Neural cell (in vitro differentiated cells): ENCODE results near the gene LCN10. TPM values are rescaled to one million over a fixed set of nuclear protein-coding genes. Genes with fewer than 3 reads are reported as not detected.

Source experiments
- H2AFZ ChIP-seq: fragments of 200-600, 300-800 bp; sonication (generic), shearing (Covaris generic); 2 replicates; pipeline ENCODE4 v1.6.0; 2014; ENCODE audit warnings: low read depth, mild to moderate bottlenecking, antibody characterized with exemption, low read length, moderate library complexity
- H3F3A ChIP-seq: fragments of 200-600 bp; shearing (Covaris generic); 2 replicates; pipeline ENCODE4 v1.6.1; 2016; ENCODE audit warnings: mild to moderate bottlenecking, moderate library complexity, mixed read lengths, antibody characterized with exemption, low read length; ENCODE audit not compliant: insufficient read depth, poor library complexity, severe bottlenecking
- H3K27ac ChIP-seq: fragments of 200-600, 300-800 bp; sonication (generic), shearing (Covaris generic); 2 replicates; pipeline ENCODE4 v1.5.1; 2014; ENCODE audit warnings: mild to moderate bottlenecking, low read length, moderate library complexity
- H3K27me3 ChIP-seq: fragments of 300-800, 200-600 bp; sonication (generic), shearing (Covaris generic); 2 replicates; pipeline ENCODE4 v1.6.0; 2014; ENCODE audit warnings: mild to moderate bottlenecking, low read depth, low read length, moderate library complexity; ENCODE audit not compliant: insufficient read depth
- H3K36me3 ChIP-seq: fragments of 300-800, 200-600 bp; sonication (generic), shearing (Covaris generic); 2 replicates; pipeline ENCODE4 v1.5.1; 2014; ENCODE audit warnings: mild to moderate bottlenecking, antibody characterized with exemption, low read length, moderate library complexity; ENCODE audit not compliant: insufficient read depth
- H3K4me2 ChIP-seq: fragments of 300-800, 200-600 bp; sonication (generic), shearing (Covaris generic); 2 replicates; pipeline ENCODE4 v1.6.0; 2014; ENCODE audit warnings: mild to moderate bottlenecking, low read length
- H3K4me3 ChIP-seq: fragments of 300-800, 200-600 bp; sonication (generic), shearing (Covaris generic); 2 replicates; pipeline ENCODE4 v1.5.1; 2014; ENCODE audit warnings: mild to moderate bottlenecking, low read length, moderate library complexity
- H3K79me2 ChIP-seq: fragments of 200-600 bp; shearing (Covaris generic); replicated peaks from 2 replicates; pipeline ENCODE4 v1.6.0; 2014; ENCODE audit warnings: mild to moderate bottlenecking, low read length, moderate library complexity; ENCODE audit not compliant: insufficient read depth
- H3K9ac ChIP-seq: fragments of 300-800, 200-600 bp; sonication (generic), shearing (Covaris generic); 2 replicates; pipeline ENCODE4 v1.6.1; 2016; ENCODE audit warnings: mild to moderate bottlenecking, low read length, mixed read lengths
- H3K9me2 ChIP-seq: fragments of 200-600 bp; shearing (Covaris generic); 2 replicates; pipeline ENCODE4 v1.6.1; 2016; ENCODE audit warnings: mild to moderate bottlenecking, low read length, mixed read lengths; ENCODE audit not compliant: insufficient read depth
- H3K9me3 ChIP-seq: fragments of 200-600, 300-800 bp; sonication (generic), shearing (Covaris generic); 2 replicates; pipeline ENCODE4 v1.6.1; 2016; ENCODE audit warnings: mild to moderate bottlenecking, mixed run types, low read length, moderate library complexity, mixed read lengths
- H4K20me1 ChIP-seq: fragments of 200-600 bp; shearing (Covaris generic); 2 replicates; pipeline ENCODE4 v1.6.1; 2016; ENCODE audit warnings: mild to moderate bottlenecking, mixed run types; ENCODE audit not compliant: insufficient read depth
- CTCF ChIP-seq: fragments of 450-650 bp; IDR thresholded peaks from 2 replicates; pipeline ENCODE4 v1.5.1; 2014; ENCODE audit warnings: antibody characterized with exemption, mild to moderate bottlenecking, moderate library complexity; ENCODE audit not compliant: poor library complexity, severe bottlenecking
- EP300 ChIP-seq: fragments of 450-650 bp; conservative IDR thresholded peaks from 2 replicates; pipeline ENCODE4 v1.6.1; 2014; ENCODE audit warnings: antibody characterized with exemption, mild to moderate bottlenecking, moderate library complexity; ENCODE audit not compliant: poor library complexity, severe bottlenecking
- EZH2 ChIP-seq: fragments of 200-600, 300-800 bp; shearing (Covaris generic), sonication (generic); IDR thresholded peaks from 2 replicates; pipeline ENCODE4 v1.6.1; 2014; ENCODE audit warnings: antibody characterized with exemption, low read length, borderline replicate concordance, mild to moderate bottlenecking; ENCODE audit not compliant: insufficient read depth, poor library complexity, severe bottlenecking
- MXI1 ChIP-seq: fragments of 450-650 bp; conservative IDR thresholded peaks from 2 replicates; pipeline ENCODE4 v1.6.1; 2014; ENCODE audit warnings: antibody characterized with exemption, mild to moderate bottlenecking; ENCODE audit not compliant: poor library complexity, severe bottlenecking
- POLR2AphosphoS5 ChIP-seq: IDR thresholded peaks from 2 replicates; pipeline ENCODE4 v1.6.1; 2012
- RAD21 ChIP-seq: fragments of 450-650 bp; conservative IDR thresholded peaks from 2 replicates; pipeline ENCODE4 v1.6.1; 2014; ENCODE audit warnings: antibody characterized with exemption, mild to moderate bottlenecking, moderate library complexity
- REST ChIP-seq: IDR thresholded peaks from 2 replicates; pipeline ENCODE4 v1.6.1; 2012; ENCODE audit warnings: borderline replicate concordance
- SMC3 ChIP-seq: fragments of 450-650 bp; conservative IDR thresholded peaks from 2 replicates; pipeline ENCODE4 v1.6.1; 2014; ENCODE audit warnings: antibody characterized with exemption, mild to moderate bottlenecking, moderate library complexity; ENCODE audit not compliant: poor library complexity
- TAF1 ChIP-seq: IDR thresholded peaks from 2 replicates; pipeline ENCODE4 v1.6.1; 2012; ENCODE audit warnings: low read depth
- polyA plus RNA-seq: library from polyadenylated mRNA; depleted of rRNA; stranded (reverse); fragments of >200 nt; gene quantifications from 2 replicates; pipeline ENCODE4 v1.2.3, GENCODE V29; 2014

Gene LCN10
- polyA plus RNA-seq, 1 donor from 2014 or later = not detected

DNA sequence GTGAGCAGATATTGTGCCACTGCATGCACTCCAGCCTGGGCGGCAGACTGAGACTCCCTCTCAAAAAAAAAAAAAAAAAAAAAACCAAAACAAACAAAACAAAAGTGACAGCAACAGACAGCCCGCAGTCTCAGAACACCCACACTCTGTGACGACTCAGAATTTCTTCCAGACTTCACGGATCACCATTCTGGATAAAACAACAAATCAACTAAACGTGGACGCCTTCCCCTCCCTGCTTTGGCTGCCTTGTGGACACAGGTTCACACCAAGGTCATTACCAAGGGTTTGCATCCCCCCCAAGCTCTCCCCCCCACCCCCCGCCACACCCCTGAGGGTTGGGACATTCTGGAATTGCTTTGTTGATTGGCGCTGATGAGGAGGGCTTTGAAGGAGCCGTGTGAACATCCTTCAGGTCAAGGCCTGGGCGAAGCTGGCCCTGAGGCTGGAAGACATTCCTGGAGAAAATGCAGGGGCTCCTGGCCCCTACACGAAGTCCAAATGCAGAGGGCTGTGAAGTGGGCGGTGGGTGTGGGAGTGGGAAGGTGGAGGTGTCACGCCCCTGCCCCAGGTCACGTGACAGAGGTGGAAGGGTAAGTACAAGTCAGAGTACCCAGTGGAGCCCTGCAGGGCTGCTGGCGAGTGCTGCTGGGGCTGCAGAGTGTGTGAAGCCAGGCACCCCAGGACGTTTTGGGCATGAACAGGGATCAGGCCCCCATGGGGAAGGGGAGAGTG, 10.1 kb downstream of the LCN10 start:
- Histone ChIP-seq H4K20me1 (no peaks in the 10 kb centered on the region), H2AFZ (no peak overlapping the region), H3K27ac (no peak overlapping the region), H3F3A (no peaks in the 10 kb centered on the region), H3K36me3 (no peaks in the 10 kb centered on the region), H3K9me2 (no peaks in the 10 kb centered on the region), H3K9me3 (no peaks in the 10 kb centered on the region), H3K4me3 (no peak overlapping the region), H3K9ac (no peak overlapping the region), H3K79me2 (no peaks in the 10 kb centered on the region), H3K27me3 (peaks cover 8% of the 10 kb centered on the region), H3K4me2 (no peak overlapping the region)
- TF ChIP-seq MXI1 (no peak), TAF1 (no peak), REST (no peak), EP300 (no peak), SMC3 (no peak), RAD21 (no peak), CTCF (no peak), POLR2AphosphoS5 (no peak), EZH2 (no peak)

DNA sequence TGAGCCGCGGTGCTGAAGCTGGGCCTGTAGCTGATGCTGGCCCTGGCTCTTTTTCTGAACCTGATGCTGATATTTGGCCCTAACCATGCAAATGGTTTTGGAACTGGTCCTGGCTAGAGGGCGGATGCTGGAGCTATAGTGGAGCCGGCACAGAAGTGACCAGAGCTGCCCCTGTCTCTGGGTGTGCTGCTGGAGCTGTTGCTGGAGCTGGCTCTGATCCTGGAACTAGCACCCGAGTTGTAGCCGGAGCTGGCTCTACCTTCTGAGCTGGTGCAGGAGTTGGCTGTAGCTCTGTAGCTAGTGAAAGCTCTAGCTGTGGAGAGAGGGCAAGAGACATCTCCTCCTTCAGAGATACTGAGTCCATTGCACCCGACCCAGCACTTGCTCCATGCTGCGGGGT, 12.8 kb downstream of the LCN10 start:
- Histone ChIP-seq H3K27me3 (peaks cover 8% of the 10 kb centered on the region), H3K79me2 (peaks cover 18% of the 10 kb centered on the region), H3K27ac (no peak overlapping the region), H3K36me3 (no peaks in the 10 kb centered on the region), H3K4me2 (no peak overlapping the region), H3K9me2 (no peaks in the 10 kb centered on the region), H4K20me1 (peaks cover 10% of the 10 kb centered on the region), H3K4me3 (no peak overlapping the region), H3K9ac (no peak overlapping the region), H2AFZ (no peak overlapping the region), H3F3A (no peaks in the 10 kb centered on the region), H3K9me3 (no peaks in the 10 kb centered on the region)
- TF ChIP-seq EP300 = no peak
- no peak for TF ChIP-seq SMC3
- TF ChIP-seq POLR2AphosphoS5 = no peak
- no peak for TF ChIP-seq REST
- TF ChIP-seq TAF1 = no peak
- no peak for TF ChIP-seq EZH2
- no peak for TF ChIP-seq CTCF
- no peak for TF ChIP-seq RAD21
